ENCODE data around the gene RHOXF1.
A peak's percentile ranks its signal among the peaks of the same experiment; 100 is the strongest.
"Not testable (repeated sequence)": the region's sequence is repeated elsewhere in the genome, so short reads cannot be mapped to it uniquely, and the experiment has no call there.

The RHOXF1 gene

GRCh38 chrX:120136128-120136527, 20.4 kb upstream of the RHOXF1 start:
- TF ChIP-seq TAF1 (IDR thresholded peaks at IDR 0.05; ENCODE audit: borderline replicate concordance, low read depth, low read length): no peak
- no peak for TF ChIP-seq POLR2A (IDR thresholded peaks at IDR 0.05; ENCODE audit: low read depth, low read length)
- TF ChIP-seq POLR2AphosphoS5 (IDR thresholded peaks at IDR 0.05; ENCODE audit: low read depth, low read length): no peak
- DNase-seq (ENCODE audit: insufficient read length): no peak
- no peak for FAIRE-seq

- not testable (repeated sequence) for DNase-seq (ENCODE audit: insufficient read length); FAIRE-seq
Measured at GRCh38 chrX:120128306-120128846, 12.7 kb upstream of the RHOXF1 start.

- DNase-seq (ENCODE audit: insufficient read length) (no peak), FAIRE-seq (peak; percentile 65)
- TF ChIP-seq POLR2A (IDR thresholded peaks at IDR 0.05; ENCODE audit: low read depth, low read length) (no peak), TAF1 (IDR thresholded peaks at IDR 0.05; ENCODE audit: borderline replicate concordance, low read depth, low read length) (no peak), POLR2AphosphoS5 (IDR thresholded peaks at IDR 0.05; ENCODE audit: low read depth, low read length) (no peak)
Measured at GRCh38 chrX:120125444-120125843, 9.7 kb upstream of the RHOXF1 start.

GRCh38 chrX:120120223-120120622, 4.5 kb upstream of the RHOXF1 start:
- DNase-seq (ENCODE audit: insufficient read length): no peak
- no peak for TF ChIP-seq TAF1 (IDR thresholded peaks at IDR 0.05; ENCODE audit: borderline replicate concordance, low read depth, low read length)
- FAIRE-seq: no peak

- DNase-seq (ENCODE audit: insufficient read length): no peak
- FAIRE-seq: no peak
Measured at GRCh38 chrX:120111611-120112010, 4.1 kb downstream of the RHOXF1 start.

GRCh38 chrX:120109378-120109777, 6.3 kb downstream of the RHOXF1 start:
- DNase-seq (ENCODE audit: insufficient read length) (no peak), FAIRE-seq (no peak)
- TF ChIP-seq POLR2AphosphoS5 (IDR thresholded peaks at IDR 0.05; ENCODE audit: low read depth, low read length) (no peak), TAF1 (IDR thresholded peaks at IDR 0.05; ENCODE audit: borderline replicate concordance, low read depth, low read length) (no peak), POLR2A (IDR thresholded peaks at IDR 0.05; ENCODE audit: low read depth, low read length) (no peak)

More at GRCh38 chrX:120111611-120112010, 4.1 kb downstream of the RHOXF1 start:
- TF ChIP-seq TAF1 (IDR thresholded peaks at IDR 0.05; ENCODE audit: borderline replicate concordance, low read depth, low read length) (no peak), POLR2AphosphoS5 (IDR thresholded peaks at IDR 0.05; ENCODE audit: low read depth, low read length) (no peak), POLR2A (IDR thresholded peaks at IDR 0.05; ENCODE audit: low read depth, low read length) (no peak)

GRCh38 chrX:120104707-120105106, 11.0 kb downstream of the RHOXF1 start:
- not testable (repeated sequence) for DNase-seq (ENCODE audit: insufficient read length); FAIRE-seq

GRCh38 chrX:120101057-120101456, 14.7 kb downstream of the RHOXF1 start:
- not testable (repeated sequence) for FAIRE-seq; DNase-seq (ENCODE audit: insufficient read length)

GRCh38 chrX:120090208-120090607, 25.5 kb downstream of the RHOXF1 start:
- TF ChIP-seq TAF1 (IDR thresholded peaks at IDR 0.05; ENCODE audit: borderline replicate concordance, low read depth, low read length): no peak
- DNase-seq (ENCODE audit: insufficient read length): no peak

GRCh38 chrX:120087289-120088017, 28.3 kb downstream of the RHOXF1 start:
- no peak for FAIRE-seq

More at GRCh38 chrX:120090208-120090607, 25.5 kb downstream of the RHOXF1 start:
- no peak for FAIRE-seq

GRCh38 chrX:120085553-120086185, 30.0 kb downstream of the RHOXF1 start:
- peak; percentile 98 for FAIRE-seq
- DNase-seq (ENCODE audit: insufficient read length): not testable (repeated sequence)

More at GRCh38 chrX:120087289-120088017, 28.3 kb downstream of the RHOXF1 start:
- TF ChIP-seq POLR2AphosphoS5 (IDR thresholded peaks at IDR 0.05; ENCODE audit: low read depth, low read length): no peak
- TF ChIP-seq POLR2A (IDR thresholded peaks at IDR 0.05; ENCODE audit: low read depth, low read length): no peak
- TF ChIP-seq TAF1 (IDR thresholded peaks at IDR 0.05; ENCODE audit: borderline replicate concordance, low read depth, low read length): no peak
- DNase-seq (ENCODE audit: insufficient read length): no peak

- not testable (repeated sequence) for FAIRE-seq; DNase-seq (ENCODE audit: insufficient read length)
Measured at GRCh38 chrX:120077590-120077989, 38.1 kb downstream of the RHOXF1 start, which contains the start of gene RHOXF2B. TSS of gene RHOXF2B (minus strand) at chrX:120077690. CDS start at chrX:120077552, 138 bp downstream.

GRCh38 chrX:120066169-120066568, 49.5 kb downstream of the RHOXF1 start:
- peak; percentile 14 for FAIRE-seq
- DNase-seq (ENCODE audit: insufficient read length): not testable (repeated sequence)

All from GM12892 (cell line).